Loucy (cell line): ENCODE data around the gene PRG2.

ENCODE experiments used
- EZH2phosphoT487 ChIP-seq: fragments of 200-600 bp; IDR thresholded peaks from 2 replicates; pipeline ENCODE4 v1.6.1; 2018; ENCODE audit warnings: antibody characterized with exemption, mild to moderate bottlenecking, moderate library complexity, borderline replicate concordance
- TF ChIP-seq, protein P1 (sequence below): fragments of 200-600 bp; sonication (generic); conservative IDR thresholded peaks from 2 replicates; pipeline ENCODE4 v1.5.1; 2014; ENCODE audit warnings: mild to moderate bottlenecking, antibody characterized with exemption, low read length

GRCh38 chr11:57419146-57419545 lies 28.7 kb upstream of the PRG2 start:
- TF ChIP-seq, protein P1, sequence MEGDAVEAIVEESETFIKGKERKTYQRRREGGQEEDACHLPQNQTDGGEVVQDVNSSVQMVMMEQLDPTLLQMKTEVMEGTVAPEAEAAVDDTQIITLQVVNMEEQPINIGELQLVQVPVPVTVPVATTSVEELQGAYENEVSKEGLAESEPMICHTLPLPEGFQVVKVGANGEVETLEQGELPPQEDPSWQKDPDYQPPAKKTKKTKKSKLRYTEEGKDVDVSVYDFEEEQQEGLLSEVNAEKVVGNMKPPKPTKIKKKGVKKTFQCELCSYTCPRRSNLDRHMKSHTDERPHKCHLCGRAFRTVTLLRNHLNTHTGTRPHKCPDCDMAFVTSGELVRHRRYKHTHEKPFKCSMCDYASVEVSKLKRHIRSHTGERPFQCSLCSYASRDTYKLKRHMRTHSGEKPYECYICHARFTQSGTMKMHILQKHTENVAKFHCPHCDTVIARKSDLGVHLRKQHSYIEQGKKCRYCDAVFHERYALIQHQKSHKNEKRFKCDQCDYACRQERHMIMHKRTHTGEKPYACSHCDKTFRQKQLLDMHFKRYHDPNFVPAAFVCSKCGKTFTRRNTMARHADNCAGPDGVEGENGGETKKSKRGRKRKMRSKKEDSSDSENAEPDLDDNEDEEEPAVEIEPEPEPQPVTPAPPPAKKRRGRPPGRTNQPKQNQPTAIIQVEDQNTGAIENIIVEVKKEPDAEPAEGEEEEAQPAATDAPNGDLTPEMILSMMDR, result no peak
- TF ChIP-seq EZH2phosphoT487, result no peak
